DMS 273 treated with DMSO at 0.1 percent for 48 hours (cell line): ENCODE results near the gene TSC22D1.
"Not testable (repeated sequence)": the region's sequence is repeated elsewhere in the genome, so short reads cannot be mapped to it uniquely, and the experiment has no call there.

Source experiments
- DNase-seq: peaks from one replicate; lab custom pipeline; 2025; lab: John Stamatoyannopoulos, UW

The TSC22D1 gene

GRCh38 chr13:44575741-44576350 lies at the start of gene TSC22D1:
Gene TSC22D1, minus strand, starts transcription at chr13:44576330. Its CDS starts 256 bp downstream, at chr13:44576074.
- DNase-seq: no peak

GRCh38 chr13:44622708-44623107 lies 46.6 kb upstream of the TSC22D1 start:
- DNase-seq: no peak

GRCh38 chr13:44622261-44622660 lies 46.1 kb upstream of the TSC22D1 start:
- no peak for DNase-seq

GRCh38 chr13:44620057-44620456 lies 43.9 kb upstream of the TSC22D1 start:
- DNase-seq: no peak

- no peak for DNase-seq
Measured at GRCh38 chr13:44619651-44620050, 43.5 kb upstream of the TSC22D1 start.

- no peak for DNase-seq
Measured at GRCh38 chr13:44618326-44618725, 42.2 kb upstream of the TSC22D1 start.

- DNase-seq: no peak
Measured at GRCh38 chr13:44617648-44618047, 41.5 kb upstream of the TSC22D1 start.

- DNase-seq: no peak
Measured at GRCh38 chr13:44609137-44609536, 33.0 kb upstream of the TSC22D1 start.

GRCh38 chr13:44605721-44606120 lies 29.6 kb upstream of the TSC22D1 start:
- DNase-seq: no peak

GRCh38 chr13:44605275-44605674 lies 29.1 kb upstream of the TSC22D1 start:
- no peak for DNase-seq

GRCh38 chr13:44601586-44601985 lies 25.5 kb upstream of the TSC22D1 start:
- no peak for DNase-seq

- not testable (repeated sequence) for DNase-seq
Measured at GRCh38 chr13:44593861-44594592, 17.9 kb upstream of the TSC22D1 start.

GRCh38 chr13:44592216-44592847 lies 16.2 kb upstream of the TSC22D1 start:
- DNase-seq: no peak

GRCh38 chr13:44591316-44591715 lies 15.2 kb upstream of the TSC22D1 start:
- DNase-seq: no peak

- DNase-seq: no peak
Measured at GRCh38 chr13:44583137-44583536, 7.0 kb upstream of the TSC22D1 start.

GRCh38 chr13:44578067-44578400 lies 1.9 kb upstream of the TSC22D1 start:
- no peak for DNase-seq

GRCh38 chr13:44577236-44578066 lies 1.3 kb upstream of the TSC22D1 start:
- DNase-seq: peak; percentile 86

GRCh38 chr13:44576351-44577235 lies 463 bp upstream of the TSC22D1 start:
- no peak for DNase-seq

- DNase-seq: no peak
Measured at GRCh38 chr13:44575035-44575434, 1.1 kb downstream of the TSC22D1 start.

- DNase-seq: no peak
Measured at GRCh38 chr13:44574466-44574855, 1.7 kb downstream of the TSC22D1 start.

GRCh38 chr13:44573790-44574465 lies 2.2 kb downstream of the TSC22D1 start:
- DNase-seq: no peak
